Uterus (tissue), 4 donors: ENCODE results near the gene MLF1. TPM values are rescaled to one million over a fixed set of nuclear protein-coding genes. Genes with fewer than 3 reads are reported as not detected.

Experiments
- DNase-seq, 2 donors: peaks; one replicate each; pipeline ENCODE4 v3.0.0-alpha.2; 2019 to 2020
- H3K27ac ChIP-seq, 2 donors: fragments of 200-600 bp; sonication (generic); 1 replicate in 1 of 2; 2 replicates in 1 of 2; pipeline ENCODE4 v1.5.1; 2016 to 2018
- H3K27me3 ChIP-seq, 2 donors: fragments of 200-600 bp; sonication (generic); one replicate each; pipeline ENCODE4 v1.5.1; 2018 to 2019; ENCODE audit warnings: control low read depth in 1 of 2
- H3K36me3 ChIP-seq, 2 donors: fragments of 200-600 bp; sonication (generic); one replicate each; pipeline ENCODE4 v1.5.1; 2019; ENCODE audit warnings: control low read depth in 1 of 2
- H3K4me1 ChIP-seq, 2 donors: fragments of 200-600 bp; sonication (generic); one replicate each; pipeline ENCODE4 v1.5.1; 2018 to 2019; ENCODE audit warnings: control low read depth in 1 of 2
- H3K4me3 ChIP-seq, 2 donors: fragments of 200-600 bp; sonication (generic); 1 replicate in 1 of 2; 2 replicates in 1 of 2; pipeline ENCODE4 v1.5.1; 2018 to 2019; ENCODE audit warnings: mild to moderate bottlenecking in 1 of 2
- H3K9me3 ChIP-seq, 2 donors: fragments of 200-600 bp; sonication (generic); one replicate each; pipeline ENCODE4 v1.5.1; 2019; ENCODE audit warnings: control low read depth in 1 of 2
- CTCF ChIP-seq, 4 experiments: fragments of 200-600 bp in 2 of 4; fragments of 450-650 bp in 2 of 4; sonication (generic) in 2 of 4; IDR thresholded peaks; one replicate each; pipeline ENCODE4 v1.5.1; 2016 to 2019; ENCODE audit warnings: antibody characterized with exemption in 4 of 4, mild to moderate bottlenecking in 2 of 4, moderate library complexity in 1 of 4
- POLR2A ChIP-seq, 2 donors: fragments of 450-650 bp; IDR thresholded peaks; one replicate each; pipeline ENCODE4 v1.6.1; 2016; ENCODE audit warnings: antibody characterized with exemption in 2 of 2, mild to moderate bottlenecking in 1 of 2, moderate library complexity in 1 of 2
- intact Hi-C: fragments of 100-400 bp; cut with DNase I; formaldehyde crosslinking; loops from one replicate; pipeline ENCODE4 v1.15.1; 2023; ENCODE audit warnings: low total_unique reads
- total RNA-seq, 4 donors: library from RNA; depleted of rRNA in 3 of 4; stranded (reverse); fragments of >200 nt in 3 of 4; gene quantifications; one replicate each; pipeline versions ENCODE4 v1.1.0 to v1.2.4, GENCODE V29; 2014 to 2023
- donor health status: DM: yes; HTN: yes; CAD: no.

The MLF1 gene
- total RNA-seq, 4 donors from 2014 or later = 3.3 to 23.8 (median 18.2) TPM

- Histone ChIP-seq H3K4me1 (no peaks in the 10 kb centered on the region), H3K4me3 (no peak overlapping the region), H3K27ac (no peak overlapping the region), H3K36me3 (no peaks in the 10 kb centered on the region), H3K9me3 (no peaks in the 10 kb centered on the region), H3K27me3 (no peaks in the 10 kb centered on the region)
- intact Hi-C loops = no loop called here
- TF ChIP-seq CTCF (IDR thresholded peaks at IDR 0.05) = no peak
- DNase-seq = no peak
These were observed 3.7 kb downstream of the MLF1 start for GRCh38 chr3:158574646-158575045.

- no peak overlapping the region for H3K27ac ChIP-seq
- no peaks in the 10 kb centered on the region for H3K36me3 ChIP-seq
- no peak for DNase-seq
- no peaks in the 10 kb centered on the region for H3K9me3 ChIP-seq
- intact Hi-C loops = no loop called here
- no peaks in the 10 kb centered on the region for H3K27me3 ChIP-seq
- TF ChIP-seq POLR2A (IDR thresholded peaks at IDR 0.05) (no peak), CTCF (IDR thresholded peaks at IDR 0.05) (no peak)
- no peak overlapping the region for H3K4me3 ChIP-seq
- H3K4me1 ChIP-seq = no peaks in the 10 kb centered on the region
These were observed 19.2 kb downstream of the MLF1 start for GRCh38 chr3:158590223-158590622.

- H3K4me1 ChIP-seq = no peaks in the 10 kb centered on the region
- no peaks in the 10 kb centered on the region for H3K27me3 ChIP-seq
- H3K9me3 ChIP-seq = no peaks in the 10 kb centered on the region
- no peak overlapping the region for H3K4me3 ChIP-seq
- no peak overlapping the region for H3K27ac ChIP-seq
- intact Hi-C loops = no loop called here
- no peak for DNase-seq
- no peaks in the 10 kb centered on the region for H3K36me3 ChIP-seq
- TF ChIP-seq CTCF (IDR thresholded peaks at IDR 0.05) (no peak), POLR2A (IDR thresholded peaks at IDR 0.05) (no peak)
These were observed 29.8 kb downstream of the MLF1 start for GRCh38 chr3:158600787-158601186.

GRCh38 chr3:158602227-158602626 is 31.2 kb downstream of the MLF1 start:
- Histone ChIP-seq H3K27ac (no peak overlapping the region), H3K27me3 (no peaks in the 10 kb centered on the region), H3K9me3 (no peaks in the 10 kb centered on the region), H3K4me1 (no peaks in the 10 kb centered on the region), H3K36me3 (no peaks in the 10 kb centered on the region), H3K4me3 (no peak overlapping the region)
- intact Hi-C loops = no loop called here
- TF ChIP-seq POLR2A (IDR thresholded peaks at IDR 0.05) (no peak), CTCF (IDR thresholded peaks at IDR 0.05) (no peak)
- DNase-seq = no peak

- no peak for DNase-seq
- H3K9me3 ChIP-seq = no peaks in the 10 kb centered on the region
- no peaks in the 10 kb centered on the region for H3K27me3 ChIP-seq
- no peak overlapping the region for H3K4me3 ChIP-seq
- intact Hi-C loops = no loop called here
- no peaks in the 10 kb centered on the region for H3K36me3 ChIP-seq
- H3K27ac ChIP-seq = no peak overlapping the region
- no peaks in the 10 kb centered on the region for H3K4me1 ChIP-seq
- TF ChIP-seq POLR2A (IDR thresholded peaks at IDR 0.05) (no peak), CTCF (IDR thresholded peaks at IDR 0.05) (no peak)
These were observed 47.2 kb downstream of the MLF1 start for GRCh38 chr3:158617982-158618875.
